ENCODE data around the gene TMTC1.

GRCh38 chr12:29612912-29613311, 170.8 kb downstream of the TMTC1 start:
- TF ChIP-seq CTCF (IDR thresholded peaks at IDR 0.05) (no peak), POLR2A (IDR thresholded peaks at IDR 0.05) (no peak)
